ENCODE measurements around the gene MMRN2. TPM values are rescaled to one million over a fixed set of nuclear protein-coding genes. Genes with fewer than 3 reads are reported as not detected.
"Not testable (repeated sequence)": the region's sequence is repeated elsewhere in the genome, so short reads cannot be mapped to it uniquely, and the experiment has no call there.

Gene MMRN2
- total RNA-seq, 1 experiment from 2014 or later: 13.4 TPM

- Histone ChIP-seq H4K20me1 (ENCODE audit: insufficient read depth) (no peaks in the 10 kb centered on the region), H3K4me1 (replicated peaks; ENCODE audit: insufficient read depth) (peaks cover 13% of the 10 kb centered on the region), H3K9me2 (ENCODE audit: insufficient read depth) (no peaks in the 10 kb centered on the region), H3K36me3 (ENCODE audit: low read depth) (no peaks in the 10 kb centered on the region), H3K4me2 (no peak overlapping the region), H3K27ac (no peak overlapping the region), H3K4me3 (no peak overlapping the region), H2AFZ (no peak overlapping the region), H3F3A (ENCODE audit: insufficient read depth, low read depth) (no peaks in the 10 kb centered on the region), H3K9me3 (ENCODE audit: insufficient read depth, low read depth) (no peaks in the 10 kb centered on the region), H3K27me3 (ENCODE audit: insufficient read depth, low read depth) (no peaks in the 10 kb centered on the region), H3K79me2 (ENCODE audit: low read depth) (no peaks in the 10 kb centered on the region)
- DNase-seq: no peak
- TF ChIP-seq EZH2 (IDR thresholded peaks at IDR 0.05; ENCODE audit: low read depth) (no peak), CTCF (conservative IDR thresholded peaks at IDR 0.05) (no peak)
- no TSS peak for BruUV-seq (replicated peaks)
- intact Hi-C loops (cut with micrococcal nuclease; ENCODE audit: unreplicated experiment): no loop called here
- ChIA-PET POLR2A (ENCODE audit: unreplicated experiment) (interaction anchor here (0.6 kb wide), 1 partner anchor 18 kb away, joined by 3 read pairs; no protein-coding TSS in a partner anchor), CTCF (no interaction called here)
Observed at GRCh38 chr10:86940677-86941076, 16.7 kb downstream of the MMRN2 start.

- CTCF ChIA-PET: interaction anchor here (0.5 to 0.6 kb wide), 2 partner anchors 30 to 336 kb away, joined by 3 to 4 read pairs; no protein-coding TSS in a partner anchor
- H3K36me3 ChIP-seq (ENCODE audit: low read depth); H3F3A ChIP-seq (ENCODE audit: insufficient read depth, low read depth); H3K9me3 ChIP-seq (ENCODE audit: insufficient read depth, low read depth); H3K4me2 ChIP-seq; H3K9me2 ChIP-seq (ENCODE audit: insufficient read depth); H2AFZ ChIP-seq; BruUV-seq (replicated peaks); H3K27ac ChIP-seq; intact Hi-C loops (cut with micrococcal nuclease; ENCODE audit: unreplicated experiment); H3K79me2 ChIP-seq (ENCODE audit: low read depth); H3K4me3 ChIP-seq; H3K27me3 ChIP-seq (ENCODE audit: insufficient read depth, low read depth); H4K20me1 ChIP-seq (ENCODE audit: insufficient read depth); DNase-seq: not testable (repeated sequence)
- POLR2A ChIA-PET (ENCODE audit: unreplicated experiment): interaction anchor here (0.6 to 0.7 kb wide), 2 partner anchors 30 to 228 kb away, joined by 4 to 16 read pairs; no protein-coding TSS in a partner anchor
- peaks cover 13% of the 10 kb centered on the region for H3K4me1 ChIP-seq (replicated peaks; ENCODE audit: insufficient read depth)
Observed at GRCh38 chr10:86940076-86940475, 17.3 kb downstream of the MMRN2 start.

GRCh38 chr10:86938260-86938659 lies 19.2 kb downstream of the MMRN2 start:
- H3K4me1 ChIP-seq (replicated peaks; ENCODE audit: insufficient read depth): peaks cover 8% of the 10 kb centered on the region; the same call in 1 of the 2 replicates
- H3K9me3 ChIP-seq (ENCODE audit: insufficient read depth, low read depth): no peaks in the 10 kb centered on the region
- H3F3A ChIP-seq (ENCODE audit: insufficient read depth, low read depth): peaks cover 4% of the 10 kb centered on the region; the same call in 1 of the 2 replicates
- H3K36me3 ChIP-seq (ENCODE audit: low read depth): no peaks in the 10 kb centered on the region
- no peaks in the 10 kb centered on the region for H3K27me3 ChIP-seq (ENCODE audit: insufficient read depth, low read depth)
- TF ChIP-seq CTCF (conservative IDR thresholded peaks at IDR 0.05): no peak
- no peak for TF ChIP-seq EZH2 (IDR thresholded peaks at IDR 0.05; ENCODE audit: low read depth)
- no peaks in the 10 kb centered on the region for H4K20me1 ChIP-seq (ENCODE audit: insufficient read depth)
- ChIA-PET CTCF (interaction anchor here (1.0 kb wide), 1 partner anchor 22 kb away, joined by 3 read pairs; no protein-coding TSS in a partner anchor), POLR2A (ENCODE audit: unreplicated experiment) (no interaction called here)
- intact Hi-C loops (cut with micrococcal nuclease; ENCODE audit: unreplicated experiment): loop anchor here (2.0 kb wide), 1 partner anchor 249 kb away; no protein-coding TSS in a partner anchor
- BruUV-seq (replicated peaks): no TSS peak
- no peak overlapping the region for H3K4me2 ChIP-seq
- H3K79me2 ChIP-seq (ENCODE audit: low read depth): no peaks in the 10 kb centered on the region
- no peak overlapping the region for H3K4me3 ChIP-seq
- no peaks in the 10 kb centered on the region for H3K9me2 ChIP-seq (ENCODE audit: insufficient read depth)
- no peak overlapping the region for H2AFZ ChIP-seq
- no peak overlapping the region for H3K27ac ChIP-seq
- no peak for DNase-seq

Data from PC-9 (cell line).